ENCODE data around the gene PERCC1. TPM values are rescaled to one million over a fixed set of nuclear protein-coding genes. Genes with fewer than 3 reads are reported as not detected.

PERCC1 gene
- total RNA-seq, 1 donor from 2014 or later: 0.35 TPM

DNA sequence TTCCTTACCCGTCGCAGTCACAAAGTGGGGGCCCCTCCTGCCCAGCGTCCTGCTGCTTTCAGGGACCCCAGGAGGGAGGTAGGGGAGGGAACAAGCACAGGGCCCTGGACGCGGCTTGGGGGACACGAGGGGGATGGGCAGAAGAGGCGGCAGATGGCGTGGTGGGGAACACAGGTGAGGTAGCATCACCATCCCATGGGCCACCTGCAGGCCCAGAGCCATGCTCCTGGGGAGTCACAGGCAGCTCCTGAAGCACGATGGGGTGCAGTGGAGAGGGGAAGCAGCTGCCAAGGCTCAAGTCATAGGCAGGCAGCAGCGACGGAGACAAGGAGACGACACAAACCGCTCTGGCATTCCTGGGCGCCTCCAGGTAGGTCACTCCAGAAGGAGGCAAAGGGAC is 27.1 kb upstream of the PERCC1 start:
- ATAC-seq (no peak), DNase-seq (ENCODE audit: missing footprints) (peak; percentile 60)
- intact Hi-C loops (cut with DNase I): no loop called here

DNA sequence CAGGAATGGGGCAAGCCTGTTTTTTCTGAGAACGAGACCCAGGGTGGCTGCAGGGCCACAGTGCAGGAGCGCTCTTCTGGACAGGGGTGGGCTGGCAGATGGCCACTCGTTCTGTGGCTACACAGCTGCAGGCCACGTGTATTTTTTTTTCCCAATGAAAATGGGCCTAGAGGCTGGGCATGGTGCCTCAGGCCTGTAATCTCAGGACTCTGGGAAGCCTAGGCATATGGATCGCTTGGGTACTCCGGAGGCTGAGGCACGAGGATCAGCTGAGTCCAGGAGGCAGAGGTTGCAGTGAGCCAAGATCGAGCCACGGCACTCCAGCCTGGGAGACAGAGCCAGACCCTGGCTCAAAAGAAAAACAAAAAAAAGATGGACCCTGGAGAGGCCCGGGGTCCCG is 23.1 kb upstream of the PERCC1 start:
- intact Hi-C loops (cut with DNase I): loop anchor here (5.0 kb wide), 1 partner anchor 100 kb away; the partner anchor contains the start of gene UBE2I
- ATAC-seq: peak; percentile 32
- no peak for DNase-seq (ENCODE audit: missing footprints)

DNA sequence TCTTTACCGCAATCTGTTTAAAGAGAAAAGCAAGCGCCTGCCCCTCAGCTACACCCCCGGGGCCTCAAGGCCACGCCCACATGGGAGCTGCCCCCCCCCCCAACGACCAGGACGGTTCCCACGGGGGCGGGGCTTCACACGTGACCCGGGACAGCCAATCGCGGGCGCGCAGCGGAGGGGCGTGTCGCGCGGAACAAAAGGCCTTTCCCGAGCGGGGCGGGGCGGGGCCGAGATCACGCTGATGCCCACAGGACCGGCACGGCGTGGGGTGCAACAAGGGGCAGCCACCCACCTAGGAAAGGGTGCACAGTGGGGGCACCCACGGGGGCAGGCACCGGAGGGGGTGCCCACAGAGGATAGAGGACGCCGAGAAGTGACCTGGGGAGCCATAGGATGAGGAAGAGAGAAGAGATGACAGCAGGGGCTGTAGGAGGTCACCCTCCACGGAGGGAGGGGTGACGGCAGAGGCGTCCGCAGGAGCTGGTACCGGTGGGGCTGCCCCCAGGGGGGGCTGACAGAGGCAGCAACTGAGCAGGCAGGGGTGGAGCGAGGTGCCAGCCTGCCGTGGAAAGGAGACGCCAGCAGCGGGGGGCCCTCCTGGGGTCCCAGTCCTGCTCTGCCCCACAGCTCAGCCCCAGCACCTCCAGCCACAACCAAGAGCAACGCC is 22.6 kb upstream of the PERCC1 start:
- peak; percentile 97 for ATAC-seq
- intact Hi-C loops (cut with DNase I): loop anchor here (5.0 kb wide), 1 partner anchor 101 kb away; the partner anchor contains the start of gene UBE2I
- peak; percentile 95 for DNase-seq (ENCODE audit: missing footprints)

DNA sequence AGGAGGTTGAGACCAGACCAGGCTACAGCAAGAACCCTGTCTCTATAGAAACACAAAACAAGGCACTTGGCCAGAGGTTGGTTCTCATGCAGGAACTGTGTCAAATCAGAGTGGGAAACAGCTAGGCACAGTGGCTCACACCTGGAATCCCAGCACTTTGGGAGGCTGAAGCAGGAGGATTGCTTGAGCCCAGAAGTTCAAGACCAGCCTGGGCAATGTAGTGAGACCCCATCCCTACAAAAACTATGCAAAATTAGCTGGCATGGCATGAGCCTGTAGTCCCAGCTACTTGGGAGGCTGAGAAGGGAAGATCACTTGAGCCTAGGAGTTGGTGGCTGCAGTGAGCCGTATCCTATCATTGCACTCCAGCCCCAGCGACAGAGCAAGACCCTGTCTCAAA is 18.0 kb upstream of the PERCC1 start:
- DNase-seq (ENCODE audit: missing footprints): no peak
- no peak for ATAC-seq
- intact Hi-C loops (cut with DNase I): no loop called here

DNA sequence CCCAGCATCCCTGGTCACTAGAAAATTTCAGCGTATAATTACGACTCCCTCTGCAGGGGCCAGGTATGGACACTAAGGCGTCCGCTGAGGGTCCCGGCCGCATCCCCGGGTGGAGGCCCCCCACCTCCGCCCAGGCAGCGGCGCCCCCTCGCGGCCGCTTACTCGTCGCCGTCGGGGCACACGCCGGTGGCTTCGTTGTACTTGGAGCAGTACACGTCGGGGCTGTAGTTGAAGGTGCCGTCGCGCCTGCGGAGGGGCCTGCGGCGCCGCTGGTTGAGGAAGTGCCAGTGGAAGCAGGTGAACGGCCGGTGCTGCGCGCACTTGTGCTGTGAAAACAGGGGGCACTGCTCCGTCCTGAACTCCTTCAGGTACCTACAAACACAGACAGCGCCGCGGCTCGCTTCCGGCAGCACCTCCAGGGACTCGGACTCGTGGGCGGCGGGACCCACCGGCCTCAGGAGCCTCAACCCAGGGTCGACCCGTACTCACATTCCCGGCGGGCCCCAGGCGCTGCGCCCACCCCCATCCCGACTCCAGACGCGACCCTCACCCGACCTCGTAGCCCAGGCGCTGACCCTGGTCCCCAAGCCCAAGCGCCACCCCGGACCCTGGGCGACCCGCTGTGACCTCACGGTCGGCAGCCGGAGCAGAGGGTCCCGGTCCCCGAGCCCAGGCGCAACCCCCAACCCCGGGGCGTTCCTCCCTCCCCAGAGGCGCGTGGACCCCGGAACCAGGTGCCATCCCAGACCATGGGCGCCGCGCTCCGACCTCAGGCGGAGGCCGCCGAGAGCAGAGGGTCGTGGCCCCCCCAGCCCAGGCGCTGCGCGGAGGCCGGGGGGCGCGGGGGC is 17.0 kb upstream of the PERCC1 start:
- DNase-seq (ENCODE audit: missing footprints) (peak; percentile 86), ATAC-seq (peak; percentile 45)
- intact Hi-C loops (cut with DNase I): no loop called here

DNA sequence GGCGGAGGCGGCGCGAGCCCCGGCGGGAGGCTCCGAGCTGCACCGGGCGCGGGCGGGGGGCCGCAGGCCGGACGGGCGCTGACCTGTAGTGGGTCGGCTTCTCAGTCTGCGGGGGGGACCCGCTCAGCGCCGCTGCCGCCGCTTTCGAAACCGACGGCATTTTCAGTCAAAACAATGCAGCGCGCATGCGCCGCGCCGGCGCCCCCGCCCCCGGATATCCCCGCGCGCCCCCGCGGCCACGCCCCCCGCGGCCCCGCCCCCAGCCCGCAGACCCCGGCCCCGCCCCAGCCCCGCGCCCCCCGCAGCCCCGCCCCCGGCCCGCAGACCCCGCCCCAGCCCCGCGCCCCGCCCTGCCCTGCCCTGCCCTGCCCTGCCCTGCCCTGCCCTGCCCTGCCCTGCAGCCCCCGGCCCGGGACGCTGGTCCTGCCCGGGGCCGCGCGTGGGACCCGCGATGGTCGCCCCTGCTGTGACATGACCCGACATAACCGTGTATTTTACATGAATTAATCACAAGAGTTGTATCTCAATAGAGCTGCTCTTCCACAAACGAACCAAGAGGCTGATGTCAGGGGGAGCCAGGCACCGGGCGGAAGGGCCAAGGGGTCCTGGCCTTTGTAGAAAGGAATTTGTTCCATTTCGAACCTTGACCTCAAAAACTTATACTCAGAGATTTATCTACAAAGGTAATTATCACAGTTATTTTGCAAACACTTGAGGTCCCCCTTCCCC is 16.2 kb upstream of the PERCC1 start, which contains the start of gene UNKL:
Gene UNKL (minus strand): TSS at position 173 of the 729 bp plus-strand sequence. CDS start 13 bp downstream, at position 160.
- intact Hi-C loops (cut with DNase I): no loop called here
- DNase-seq (ENCODE audit: missing footprints) (peak; percentile 92), ATAC-seq (peak; percentile 46)

DNA sequence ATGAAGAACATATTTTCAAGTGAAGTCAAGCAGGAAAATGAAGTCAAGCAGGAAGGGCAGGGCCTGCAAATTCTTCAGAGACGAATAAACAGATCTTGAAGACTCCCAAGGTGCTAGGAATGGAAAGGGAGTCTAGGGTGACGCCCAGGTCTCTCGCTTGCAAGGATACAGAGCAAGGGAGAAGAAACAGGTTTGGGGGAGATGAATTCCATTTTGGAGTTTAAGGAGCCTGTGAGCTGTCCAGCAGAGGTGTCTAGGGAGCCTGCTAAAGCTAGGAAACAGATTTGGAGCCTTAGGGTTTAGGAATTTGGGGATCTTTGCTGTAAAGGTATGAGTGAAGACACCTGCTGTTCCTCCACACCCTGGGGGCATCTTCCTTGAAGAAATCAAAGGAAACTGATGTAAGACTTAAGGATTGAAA is 14.3 kb upstream of the PERCC1 start:
- intact Hi-C loops (cut with DNase I): no loop called here
- no peak for DNase-seq (ENCODE audit: missing footprints)

DNA sequence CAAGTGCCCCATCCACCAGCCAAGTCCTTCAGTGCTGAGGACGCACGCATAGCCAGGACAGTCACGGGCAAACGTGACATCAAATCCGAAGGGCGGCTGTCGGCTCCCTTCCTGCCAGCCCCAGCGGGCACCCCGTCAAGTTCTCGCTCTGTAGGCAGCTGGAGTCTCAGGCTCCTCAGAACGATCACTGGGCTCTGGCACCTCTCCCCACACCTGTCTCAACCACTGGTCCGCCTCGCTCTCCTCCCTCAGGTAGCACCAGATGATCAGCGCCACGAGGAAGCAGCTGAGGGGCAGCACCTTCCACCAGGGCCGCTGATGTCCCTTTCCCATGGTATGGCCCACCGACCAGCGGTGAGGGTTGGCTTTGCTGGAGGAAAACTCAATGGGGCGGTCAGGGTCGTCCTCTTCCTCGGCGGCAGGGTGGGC is 10.8 kb upstream of the PERCC1 start:
- no peak for DNase-seq (ENCODE audit: missing footprints)
- no peak for ATAC-seq
- intact Hi-C loops (cut with DNase I): loop anchor here (2.0 to 10.0 kb wide), 4 partner anchors 58 to 285 kb away; partner anchors contain the start of genes MAPK8IP3 and TELO2

More for the DNA sequence above, 14.3 kb upstream of the PERCC1 start:
- ATAC-seq: no peak

DNA sequence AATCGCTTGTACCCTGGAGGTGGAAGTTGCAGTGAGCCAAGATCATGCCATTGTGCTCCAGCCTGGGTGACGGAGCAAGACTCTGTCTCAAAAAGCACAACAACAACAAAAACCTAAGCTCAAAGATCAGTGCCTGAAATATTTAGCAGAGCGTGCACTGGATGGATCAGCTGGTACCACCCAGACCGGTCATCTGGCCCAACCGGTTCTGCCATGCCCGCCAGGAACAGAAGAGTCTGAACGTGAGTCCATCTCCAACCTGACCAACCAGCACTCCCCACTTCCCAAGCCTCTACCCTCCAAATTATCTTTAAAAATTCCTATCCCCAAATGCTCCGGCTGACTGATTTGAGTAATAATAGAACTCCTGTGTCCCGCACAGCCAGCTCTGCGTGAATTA is 8.8 kb upstream of the PERCC1 start:
- intact Hi-C loops (cut with DNase I): loop anchor here (5.0 to 10.0 kb wide), 3 partner anchors 60 to 283 kb away; partner anchors contain the start of genes MAPK8IP3 and TELO2
- no peak for ATAC-seq
- DNase-seq (ENCODE audit: missing footprints): no peak

DNA sequence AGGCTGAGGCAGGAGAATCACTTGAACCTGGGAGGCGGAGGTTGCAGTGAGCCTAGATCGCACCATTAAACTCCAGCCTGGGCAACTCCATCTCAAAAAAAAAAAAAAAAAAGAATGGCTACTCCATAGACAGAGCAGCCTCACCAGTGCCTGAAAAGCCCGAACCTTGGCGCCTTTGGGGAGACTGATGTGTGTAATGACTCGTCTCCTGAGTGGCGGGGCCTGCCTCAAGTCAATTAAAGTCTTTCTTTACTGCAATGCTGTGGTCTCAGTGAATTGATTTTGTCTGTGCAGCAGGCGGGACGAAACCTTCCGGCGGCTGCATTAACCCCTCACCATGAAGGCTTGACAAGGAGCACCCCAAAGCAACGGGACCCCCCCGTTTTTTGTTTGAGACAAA is 6.8 kb upstream of the PERCC1 start:
- intact Hi-C loops (cut with DNase I): loop anchor here (5.0 to 10.0 kb wide), 3 partner anchors 62 to 281 kb away; partner anchors contain the start of genes MAPK8IP3 and TELO2

DNA sequence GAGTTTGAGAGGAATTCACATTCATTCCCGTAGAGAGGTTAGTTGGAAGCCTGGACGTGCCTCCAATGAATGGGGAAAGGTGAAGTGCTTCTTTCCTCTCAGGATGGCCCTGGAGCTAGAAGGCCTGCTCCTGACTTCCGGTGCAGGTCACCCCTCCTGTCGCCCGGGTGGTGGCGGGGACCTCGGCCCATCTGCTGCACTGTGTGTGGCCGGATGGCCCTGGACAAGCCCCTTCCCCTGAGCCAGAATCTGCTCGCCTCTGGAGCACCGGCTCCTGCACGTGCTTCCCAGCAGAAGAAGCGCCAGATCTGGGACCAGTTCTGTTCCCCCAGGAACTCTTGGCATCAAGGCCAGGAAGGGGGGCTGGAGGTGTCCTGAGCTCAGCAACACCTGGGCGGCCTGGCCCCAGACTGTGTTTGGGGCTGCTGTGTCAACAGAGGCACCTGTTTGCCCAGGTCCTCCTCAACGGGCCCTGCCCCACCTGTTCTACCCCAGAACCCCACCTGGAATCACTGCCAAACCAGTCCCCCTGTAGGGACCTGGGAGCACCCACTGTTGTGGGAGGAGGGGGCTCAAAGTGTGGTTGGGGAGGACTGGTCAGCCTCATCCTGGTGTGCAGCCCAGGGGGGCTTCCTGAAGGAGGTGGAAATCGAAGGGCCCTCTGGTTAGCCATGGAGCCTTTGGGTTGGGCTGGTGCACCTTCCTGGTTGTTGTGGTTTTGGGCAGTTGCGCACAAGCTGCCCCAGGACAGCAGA is 5.1 kb upstream of the PERCC1 start:
- intact Hi-C loops (cut with DNase I): loop anchor here (5.0 to 10.0 kb wide), 2 partner anchors 47 to 279 kb away; partner anchors contain the start of gene MAPK8IP3
- no peak for ATAC-seq
- DNase-seq (ENCODE audit: missing footprints): no peak

More for the DNA sequence above, 6.8 kb upstream of the PERCC1 start:
- DNase-seq (ENCODE audit: missing footprints) (no peak), ATAC-seq (no peak)

DNA sequence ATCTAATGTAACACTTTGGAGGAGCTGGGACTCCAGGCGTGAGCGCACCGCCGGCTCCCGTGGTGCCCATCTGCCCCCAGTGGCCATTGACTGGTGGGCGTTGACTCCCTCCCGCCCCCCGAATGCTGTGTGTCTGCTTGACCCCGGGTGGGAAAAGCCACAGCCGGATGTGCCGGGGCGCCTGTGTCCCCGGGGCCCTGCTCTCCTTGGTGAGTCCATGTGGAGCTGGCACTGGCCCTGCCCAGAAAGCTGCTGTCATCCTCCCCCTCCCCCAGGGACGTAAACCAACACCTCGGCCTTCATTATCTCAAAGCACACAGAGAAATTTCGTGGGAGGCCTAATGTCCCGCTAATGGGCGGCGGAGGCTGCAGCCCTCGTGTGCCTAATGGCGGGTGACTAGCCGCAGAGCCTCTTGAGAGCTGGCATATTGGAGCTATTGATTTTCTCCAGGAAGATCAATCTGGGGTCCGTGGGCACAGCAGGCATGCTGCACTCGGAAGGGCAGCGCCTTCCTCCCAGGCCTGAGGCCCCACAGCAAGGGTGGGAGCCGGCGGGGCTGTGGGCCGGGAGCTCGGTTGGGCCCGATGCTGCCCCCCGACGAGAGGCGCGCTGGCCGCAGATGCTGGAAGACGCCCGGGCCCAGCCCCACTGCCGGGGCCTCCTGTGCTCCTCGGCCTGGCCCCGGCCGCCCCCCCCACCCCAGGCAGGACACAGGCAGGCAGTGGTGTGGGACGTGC is 4.0 kb upstream of the PERCC1 start:
- intact Hi-C loops (cut with DNase I): loop anchor here (5.0 to 10.0 kb wide), 2 partner anchors 45 to 278 kb away; partner anchors contain the start of gene MAPK8IP3
- ATAC-seq (no peak), DNase-seq (ENCODE audit: missing footprints) (no peak)

DNA sequence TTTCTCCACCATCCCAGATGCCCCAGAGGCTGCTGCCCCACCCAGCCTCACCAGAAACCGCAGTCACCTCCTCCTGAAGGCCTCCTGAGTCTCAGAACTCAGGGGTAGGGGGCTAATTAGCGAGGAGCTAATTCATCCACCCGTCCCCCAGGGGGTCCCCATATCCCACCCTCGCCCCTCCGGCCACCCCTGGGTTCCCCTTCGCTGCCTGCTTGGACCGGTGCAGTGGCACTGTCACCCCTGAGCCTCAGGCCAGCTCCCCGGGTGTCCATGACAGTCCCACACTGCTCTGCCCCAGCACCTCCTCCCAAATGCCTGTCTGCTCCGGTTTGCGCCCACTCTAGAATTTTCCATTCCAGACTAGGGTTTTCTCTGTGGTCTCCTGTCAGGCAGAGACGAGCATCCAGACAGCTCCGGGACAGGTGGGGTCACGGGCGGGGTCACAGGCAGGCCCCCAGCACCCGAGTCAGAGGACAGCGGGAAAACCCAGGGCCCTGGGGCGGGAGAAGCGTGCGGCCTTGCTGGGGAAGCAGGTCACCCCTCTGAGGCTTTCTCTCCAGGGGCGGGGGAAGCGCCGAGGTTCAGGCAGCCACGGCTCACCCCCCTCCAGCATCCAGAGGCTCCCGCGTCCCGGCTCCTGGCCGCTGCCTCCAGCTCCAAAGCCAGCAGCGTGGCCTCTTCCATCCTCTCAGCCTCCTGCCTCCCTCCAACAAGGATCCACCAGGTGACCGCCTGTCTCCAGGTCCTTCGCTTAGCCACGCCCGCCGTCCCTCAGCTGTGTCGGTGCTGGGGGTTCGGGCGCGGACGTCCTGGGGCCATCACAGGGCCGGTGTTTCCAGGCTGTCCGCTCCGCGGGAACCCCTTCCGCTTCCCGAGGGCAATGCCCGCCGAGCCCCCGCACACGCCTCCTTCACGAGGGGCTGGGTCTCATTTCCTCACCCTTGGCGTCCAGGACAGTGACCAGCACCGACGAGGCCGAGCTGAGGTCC is 3.1 kb upstream of the PERCC1 start:
- ATAC-seq (no peak), DNase-seq (ENCODE audit: missing footprints) (no peak)
- intact Hi-C loops (cut with DNase I): loop anchor here (5.0 to 10.0 kb wide), 2 partner anchors 45 to 277 kb away; partner anchors contain the start of gene MAPK8IP3

DNA sequence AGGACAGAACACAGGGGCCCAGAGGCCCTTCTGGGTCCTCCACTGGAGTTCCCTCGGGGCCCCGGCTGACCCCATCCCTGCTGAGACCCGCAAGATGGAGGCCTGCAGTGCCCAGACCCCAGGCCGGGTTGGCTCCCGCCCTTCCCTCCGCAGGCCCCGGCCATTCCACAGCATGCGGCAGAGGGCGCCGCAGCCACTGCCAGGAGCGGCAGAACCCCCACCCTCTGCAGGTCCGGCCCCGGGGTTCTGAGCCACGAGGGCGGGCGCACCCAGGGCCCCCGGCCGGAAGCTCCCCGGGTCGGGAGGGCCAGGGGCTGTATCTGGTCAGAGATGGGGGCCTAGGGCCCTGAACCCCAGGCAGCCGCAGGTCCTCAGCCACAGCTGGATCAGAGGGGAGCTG is 2.4 kb upstream of the PERCC1 start:
- intact Hi-C loops (cut with DNase I): loop anchor here (5.0 to 10.0 kb wide), 2 partner anchors 44 to 276 kb away; partner anchors contain the start of gene MAPK8IP3
- no peak for DNase-seq (ENCODE audit: missing footprints)
- ATAC-seq: no peak

DNA sequence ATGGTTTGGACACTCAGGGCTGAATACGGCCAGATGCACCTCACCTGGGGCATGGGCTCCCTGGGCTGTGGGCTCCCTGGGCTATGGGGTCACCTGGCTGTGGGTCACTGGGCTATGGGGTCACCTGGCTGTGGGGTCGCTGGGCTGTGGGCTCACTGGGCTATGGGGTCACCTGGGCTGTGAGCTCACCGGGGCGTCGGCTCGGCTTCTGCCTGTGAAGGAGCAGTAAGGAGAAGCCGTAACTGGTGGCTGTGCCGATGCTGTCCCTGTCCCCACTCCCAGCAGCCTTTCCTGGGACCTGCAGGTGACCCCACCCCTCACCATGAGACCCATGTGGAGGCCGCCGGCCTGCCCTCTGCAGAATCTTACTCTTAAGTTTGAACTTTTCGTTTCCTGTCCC is 1.9 kb upstream of the PERCC1 start:
- intact Hi-C loops (cut with DNase I): loop anchor here (5.0 to 10.0 kb wide), 2 partner anchors 43 to 276 kb away; partner anchors contain the start of gene MAPK8IP3
- ATAC-seq: no peak
- no peak for DNase-seq (ENCODE audit: missing footprints)

DNA sequence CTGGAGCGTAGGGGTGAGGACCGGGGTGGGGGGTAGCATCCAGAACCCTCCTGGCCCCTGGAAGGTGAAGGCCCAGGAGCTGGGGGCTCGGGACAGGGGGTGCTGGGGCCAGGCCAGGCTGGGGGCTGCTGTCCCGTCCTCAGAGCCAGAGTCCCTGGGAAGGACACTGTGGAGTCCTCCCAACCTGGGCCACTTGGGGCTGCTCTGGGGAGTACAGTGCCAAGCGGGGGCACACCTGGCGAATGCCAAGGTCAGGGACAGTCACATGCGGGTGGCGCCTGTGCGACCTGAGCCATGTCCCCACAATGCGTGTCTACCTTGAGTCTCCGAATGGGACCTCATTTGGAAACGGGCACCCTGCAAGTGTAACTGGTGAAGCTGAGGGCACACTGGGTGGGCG is 1.2 kb upstream of the PERCC1 start:
- intact Hi-C loops (cut with DNase I): loop anchor here (5.0 to 10.0 kb wide), 2 partner anchors 43 to 275 kb away; partner anchors contain the start of gene MAPK8IP3
- DNase-seq (ENCODE audit: missing footprints): no peak
- no peak for ATAC-seq

All from Right ventricle myocardium inferior (tissue), 1 donor.